Loucy (cell line): Measurements from ENCODE around the gene RAB10.

Source experiments
- H2AFZ ChIP-seq: fragments of 200-600 bp; sonication (generic); 2 replicates; pipeline ENCODE4 v1.6.0; 2016; ENCODE audit warnings: antibody characterized with exemption, mild to moderate bottlenecking, low read length, moderate library complexity
- H3F3A ChIP-seq: fragments of 200-600 bp; 2 replicates; pipeline ENCODE4 v1.6.0; 2016; ENCODE audit warnings: antibody characterized with exemption, low read depth, mild to moderate bottlenecking
- H3K27me3 ChIP-seq: fragments of 200-600 bp; sonication (generic); 2 replicates; pipeline ENCODE4 v1.6.1; 2014; ENCODE audit warnings: low read length, mild to moderate bottlenecking; ENCODE audit not compliant: insufficient read depth, poor library complexity, severe bottlenecking
- H3K36me3 ChIP-seq: fragments of 200-600 bp; sonication (generic); 2 replicates; pipeline ENCODE4 v1.6.1; 2016; ENCODE audit warnings: low read length; ENCODE audit not compliant: insufficient read depth
- H3K4me1 ChIP-seq: fragments of 200-600 bp; sonication (generic); 2 replicates; pipeline ENCODE4 v1.5.1; 2014; ENCODE audit warnings: low read length, mild to moderate bottlenecking; ENCODE audit not compliant: insufficient read depth, poor library complexity, severe bottlenecking
- H3K4me2 ChIP-seq: fragments of 200-600 bp; sonication (generic); 2 replicates; pipeline ENCODE4 v1.6.0; 2014; ENCODE audit warnings: antibody characterized with exemption, low read length, low read depth, mild to moderate bottlenecking; ENCODE audit not compliant: poor library complexity, severe bottlenecking
- H3K4me3 ChIP-seq: fragments of 200-600 bp; sonication (generic); 2 replicates; pipeline ENCODE4 v1.5.1; 2014; ENCODE audit warnings: low read length, mild to moderate bottlenecking, mixed read lengths; ENCODE audit not compliant: poor library complexity, severe bottlenecking
- H3K79me2 ChIP-seq: fragments of 200-600 bp; sonication (generic); 2 replicates; pipeline ENCODE4 v1.6.1; 2014; ENCODE audit warnings: low read length; ENCODE audit not compliant: insufficient read depth
- H3K9ac ChIP-seq: fragments of 200-600 bp; sonication (generic); 2 replicates; pipeline ENCODE4 v1.6.0; 2014; ENCODE audit warnings: mild to moderate bottlenecking, low read depth, low read length, moderate library complexity; ENCODE audit not compliant: poor library complexity, severe bottlenecking
- H3K9me2 ChIP-seq: fragments of 200-600 bp; sonication (generic); replicated peaks from 2 replicates; pipeline ENCODE4 v1.6.1; 2016; ENCODE audit warnings: low read depth, low read length, mixed read lengths
- H3K9me3 ChIP-seq: fragments of 200-600 bp; sonication (generic); 2 replicates; pipeline ENCODE4 v1.6.1; 2014; ENCODE audit warnings: mild to moderate bottlenecking, antibody characterized with exemption, low read length, low read depth; ENCODE audit not compliant: insufficient read depth
- H4K20me1 ChIP-seq: fragments of 200-600 bp; sonication (generic); 2 replicates; pipeline ENCODE4 v1.6.0; 2014; ENCODE audit warnings: antibody characterized with exemption, low read length, mild to moderate bottlenecking; ENCODE audit not compliant: insufficient read depth, poor library complexity, severe bottlenecking
- EZH2phosphoT487 ChIP-seq: fragments of 200-600 bp; IDR thresholded peaks from 2 replicates; pipeline ENCODE4 v1.6.1; 2018; ENCODE audit warnings: antibody characterized with exemption, mild to moderate bottlenecking, moderate library complexity, borderline replicate concordance
- TF ChIP-seq, protein P1 (sequence below): fragments of 200-600 bp; sonication (generic); conservative IDR thresholded peaks from 2 replicates; pipeline ENCODE4 v1.5.1; 2014; ENCODE audit warnings: mild to moderate bottlenecking, antibody characterized with exemption, low read length

Gene RAB10

GRCh38 chr2:26179446-26179913, 145.6 kb downstream of the RAB10 start:
- H4K20me1 ChIP-seq: no peaks in the 10 kb centered on the region
- no peaks in the 10 kb centered on the region for H3K9me3 ChIP-seq
- no peak overlapping the region for H2AFZ ChIP-seq
- no peaks in the 10 kb centered on the region for H3K36me3 ChIP-seq
- H3K27me3 ChIP-seq: no peaks in the 10 kb centered on the region
- no peaks in the 10 kb centered on the region for H3K9me2 ChIP-seq
- no peak overlapping the region for H3K4me3 ChIP-seq
- H3K4me2 ChIP-seq: no peak overlapping the region
- H3K9ac ChIP-seq: no peak overlapping the region
- no peaks in the 10 kb centered on the region for H3K4me1 ChIP-seq
- H3F3A ChIP-seq: no peaks in the 10 kb centered on the region
- no peaks in the 10 kb centered on the region for H3K79me2 ChIP-seq
- TF ChIP-seq EZH2phosphoT487: no peak
- TF ChIP-seq, protein P1, sequence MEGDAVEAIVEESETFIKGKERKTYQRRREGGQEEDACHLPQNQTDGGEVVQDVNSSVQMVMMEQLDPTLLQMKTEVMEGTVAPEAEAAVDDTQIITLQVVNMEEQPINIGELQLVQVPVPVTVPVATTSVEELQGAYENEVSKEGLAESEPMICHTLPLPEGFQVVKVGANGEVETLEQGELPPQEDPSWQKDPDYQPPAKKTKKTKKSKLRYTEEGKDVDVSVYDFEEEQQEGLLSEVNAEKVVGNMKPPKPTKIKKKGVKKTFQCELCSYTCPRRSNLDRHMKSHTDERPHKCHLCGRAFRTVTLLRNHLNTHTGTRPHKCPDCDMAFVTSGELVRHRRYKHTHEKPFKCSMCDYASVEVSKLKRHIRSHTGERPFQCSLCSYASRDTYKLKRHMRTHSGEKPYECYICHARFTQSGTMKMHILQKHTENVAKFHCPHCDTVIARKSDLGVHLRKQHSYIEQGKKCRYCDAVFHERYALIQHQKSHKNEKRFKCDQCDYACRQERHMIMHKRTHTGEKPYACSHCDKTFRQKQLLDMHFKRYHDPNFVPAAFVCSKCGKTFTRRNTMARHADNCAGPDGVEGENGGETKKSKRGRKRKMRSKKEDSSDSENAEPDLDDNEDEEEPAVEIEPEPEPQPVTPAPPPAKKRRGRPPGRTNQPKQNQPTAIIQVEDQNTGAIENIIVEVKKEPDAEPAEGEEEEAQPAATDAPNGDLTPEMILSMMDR: no peak

DNA sequence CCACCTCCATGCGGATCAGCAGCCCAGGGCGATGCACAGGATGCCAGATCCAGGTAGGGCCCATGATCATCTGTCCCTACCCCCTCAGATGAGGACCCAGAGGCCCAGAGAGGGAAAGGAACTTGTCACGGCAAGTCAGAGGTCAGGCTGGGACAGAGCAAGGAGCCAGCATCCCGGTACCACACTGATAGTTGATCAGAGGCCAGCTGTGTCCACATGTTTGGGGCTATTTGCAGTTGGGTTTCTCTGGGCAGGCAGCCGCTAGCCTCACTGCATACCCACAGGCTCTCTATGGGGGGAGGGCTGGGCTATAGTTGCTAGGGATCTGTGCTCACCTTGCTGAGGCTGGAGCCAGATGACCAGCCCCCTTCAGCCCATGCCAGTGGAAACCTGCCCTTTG, 148.6 kb downstream of the RAB10 start:
- no peaks in the 10 kb centered on the region for H3K9me2 ChIP-seq
- H3K9ac ChIP-seq: no peak overlapping the region
- H3K4me2 ChIP-seq: no peak overlapping the region
- H3K4me1 ChIP-seq: no peaks in the 10 kb centered on the region
- H3K79me2 ChIP-seq: no peaks in the 10 kb centered on the region
- H3K36me3 ChIP-seq: no peaks in the 10 kb centered on the region
- no peaks in the 10 kb centered on the region for H4K20me1 ChIP-seq
- no peak for TF ChIP-seq EZH2phosphoT487
- TF ChIP-seq, protein P1: no peak
- H3F3A ChIP-seq: no peaks in the 10 kb centered on the region
- H3K27me3 ChIP-seq: no peaks in the 10 kb centered on the region
- no peaks in the 10 kb centered on the region for H3K9me3 ChIP-seq
- no peak overlapping the region for H3K4me3 ChIP-seq
- H2AFZ ChIP-seq: no peak overlapping the region

DNA sequence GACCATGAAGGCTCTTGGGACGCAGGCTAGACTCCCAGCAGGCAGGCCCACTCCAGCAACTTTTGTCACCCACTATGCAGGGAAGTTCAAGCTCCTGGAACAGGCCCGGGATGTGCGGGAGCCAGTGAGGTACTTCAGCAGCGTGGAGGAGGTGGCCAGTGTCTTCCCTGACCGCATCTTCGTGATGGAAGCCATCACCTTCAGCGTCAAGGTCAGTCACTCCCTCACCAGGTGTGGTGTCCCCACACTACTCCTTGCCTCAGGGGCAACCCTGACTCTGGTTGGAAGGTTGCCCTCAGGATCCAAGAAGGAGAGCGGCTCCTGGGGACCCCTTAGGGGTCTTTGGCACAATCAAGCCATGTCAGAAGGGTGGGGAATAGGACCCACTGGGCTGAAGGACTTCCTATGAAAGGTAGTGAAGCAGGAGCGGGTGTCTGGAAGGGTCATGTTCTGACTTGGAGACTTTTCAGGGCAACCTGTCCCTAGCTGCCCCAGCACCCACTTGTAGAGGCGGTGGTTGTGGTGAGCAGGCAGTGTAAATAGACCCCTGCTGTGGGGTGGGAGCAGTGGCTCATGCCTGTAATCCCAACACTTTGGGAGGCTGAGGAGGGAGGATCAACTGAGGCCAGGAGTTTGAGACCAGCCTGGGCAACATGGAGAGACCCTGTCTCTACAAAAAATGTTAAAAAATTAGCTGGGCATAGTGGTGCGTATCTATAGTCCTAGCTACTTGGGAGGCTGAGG, 149.2 kb downstream of the RAB10 start:
- no peak overlapping the region for H3K4me3 ChIP-seq
- no peaks in the 10 kb centered on the region for H3K9me2 ChIP-seq
- no peaks in the 10 kb centered on the region for H4K20me1 ChIP-seq
- no peaks in the 10 kb centered on the region for H3K36me3 ChIP-seq
- H3K27me3 ChIP-seq: no peaks in the 10 kb centered on the region
- no peak overlapping the region for H3K4me2 ChIP-seq
- H3K9ac ChIP-seq: no peak overlapping the region
- TF ChIP-seq EZH2phosphoT487: no peak
- TF ChIP-seq, protein P1: no peak
- H3K9me3 ChIP-seq: no peaks in the 10 kb centered on the region
- H3K79me2 ChIP-seq: no peaks in the 10 kb centered on the region
- H3F3A ChIP-seq: no peaks in the 10 kb centered on the region
- H2AFZ ChIP-seq: no peak overlapping the region
- H3K4me1 ChIP-seq: no peaks in the 10 kb centered on the region
